AG09319 (cell line): ENCODE measurements around the gene ADGRL1.
"Not testable (repeated sequence)": the region's sequence is repeated elsewhere in the genome, so short reads cannot be mapped to it uniquely, and the experiment has no call there.

Experiments used
- DNase-seq: peaks from one replicate; pipeline ENCODE4 v3.0.0-alpha.2; 2010; ENCODE audit warnings: low read depth; ENCODE audit errors: extremely low read depth
- CTCF ChIP-seq: IDR thresholded peaks from 2 replicates; pipeline ENCODE4 v1.5.1; 2011; ENCODE audit warnings: low read depth, mild to moderate bottlenecking, inconsistent platforms, low read length, moderate library complexity

The ADGRL1 gene

GRCh38 chr19:14181906-14182305 is 24.1 kb downstream of the ADGRL1 start:
- TF ChIP-seq CTCF: no peak
- no peak for DNase-seq

GRCh38 chr19:14181199-14181598 is 24.8 kb downstream of the ADGRL1 start:
- DNase-seq: not testable (repeated sequence)

- TF ChIP-seq CTCF: no peak
- DNase-seq: no peak
Measured at GRCh38 chr19:14177496-14178074, 28.4 kb downstream of the ADGRL1 start.

GRCh38 chr19:14175351-14175792 is 30.6 kb downstream of the ADGRL1 start:
- no peak for TF ChIP-seq CTCF
- no peak for DNase-seq

- no peak for DNase-seq
- no peak for TF ChIP-seq CTCF
Measured at GRCh38 chr19:14174883-14175282, 31.1 kb downstream of the ADGRL1 start.

- no peak for TF ChIP-seq CTCF
- DNase-seq: no peak
Measured at GRCh38 chr19:14168993-14169392, 37.0 kb downstream of the ADGRL1 start.

- no peak for TF ChIP-seq CTCF
- DNase-seq: no peak
Measured at GRCh38 chr19:14168259-14168972, 37.6 kb downstream of the ADGRL1 start.
